ENCODE measurements around the gene ARAP1. TPM values are rescaled to one million over a fixed set of nuclear protein-coding genes. Genes with fewer than 3 reads are reported as not detected.

The ARAP1 gene
- total RNA-seq, 1 donor, result 74.3 TPM

DNA sequence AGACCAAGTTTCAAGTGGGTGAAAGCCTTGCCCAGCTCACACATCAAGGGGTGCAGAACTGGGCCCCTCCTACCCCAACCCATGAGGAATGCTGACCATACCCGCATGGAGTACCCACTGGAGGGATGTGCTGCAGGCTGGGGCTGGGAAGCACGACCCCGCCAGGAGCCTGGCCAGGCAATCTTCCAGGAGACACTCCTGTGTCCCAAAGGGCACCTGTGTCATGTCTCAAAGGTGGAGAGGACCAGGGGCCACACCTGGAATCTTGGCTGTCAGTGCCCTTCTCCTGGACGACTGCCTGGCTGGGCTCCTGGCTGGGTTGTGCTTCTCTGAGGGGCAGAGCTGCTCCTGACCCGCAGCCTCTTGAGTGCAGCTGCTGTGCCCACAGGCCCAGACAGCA is 6.7 kb downstream of the ARAP1 start:
- H3K9me3 ChIP-seq (ENCODE audit: low read depth, low read length), result no peaks in the 10 kb centered on the region
- no peak overlapping the region for H3K4me3 ChIP-seq (ENCODE audit: low read length)
- no peaks in the 10 kb centered on the region for H3K27me3 ChIP-seq (ENCODE audit: insufficient read depth, low read length)
- peaks cover 71% of the 10 kb centered on the region for H3K4me1 ChIP-seq (ENCODE audit: insufficient read depth, low read length)

DNA sequence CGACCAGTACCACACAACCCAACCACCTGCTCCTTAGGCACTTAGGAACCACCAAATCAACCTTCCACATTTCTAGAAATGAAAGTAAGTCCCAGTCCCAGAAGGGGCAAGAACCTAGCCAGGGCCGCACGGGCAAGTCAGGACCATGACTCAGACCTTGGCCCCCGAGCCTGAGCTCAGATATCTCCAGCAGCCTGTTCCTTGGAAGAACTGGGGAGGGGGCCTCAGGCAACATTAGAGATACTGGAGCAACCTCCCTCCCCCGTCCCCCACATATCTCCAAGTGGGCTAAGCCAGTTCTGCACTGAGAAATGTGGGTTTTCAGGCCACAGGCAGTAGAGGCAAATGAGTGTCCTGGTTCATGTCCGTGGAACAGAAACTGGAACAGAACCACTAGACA is 7.7 kb downstream of the ARAP1 start:
- no peaks in the 10 kb centered on the region for H3K9me3 ChIP-seq (ENCODE audit: low read depth, low read length)
- peaks cover 71% of the 10 kb centered on the region for H3K4me1 ChIP-seq (ENCODE audit: insufficient read depth, low read length)
- no peaks in the 10 kb centered on the region for H3K27me3 ChIP-seq (ENCODE audit: insufficient read depth, low read length)
- no peak overlapping the region for H3K4me3 ChIP-seq (ENCODE audit: low read length)

DNA sequence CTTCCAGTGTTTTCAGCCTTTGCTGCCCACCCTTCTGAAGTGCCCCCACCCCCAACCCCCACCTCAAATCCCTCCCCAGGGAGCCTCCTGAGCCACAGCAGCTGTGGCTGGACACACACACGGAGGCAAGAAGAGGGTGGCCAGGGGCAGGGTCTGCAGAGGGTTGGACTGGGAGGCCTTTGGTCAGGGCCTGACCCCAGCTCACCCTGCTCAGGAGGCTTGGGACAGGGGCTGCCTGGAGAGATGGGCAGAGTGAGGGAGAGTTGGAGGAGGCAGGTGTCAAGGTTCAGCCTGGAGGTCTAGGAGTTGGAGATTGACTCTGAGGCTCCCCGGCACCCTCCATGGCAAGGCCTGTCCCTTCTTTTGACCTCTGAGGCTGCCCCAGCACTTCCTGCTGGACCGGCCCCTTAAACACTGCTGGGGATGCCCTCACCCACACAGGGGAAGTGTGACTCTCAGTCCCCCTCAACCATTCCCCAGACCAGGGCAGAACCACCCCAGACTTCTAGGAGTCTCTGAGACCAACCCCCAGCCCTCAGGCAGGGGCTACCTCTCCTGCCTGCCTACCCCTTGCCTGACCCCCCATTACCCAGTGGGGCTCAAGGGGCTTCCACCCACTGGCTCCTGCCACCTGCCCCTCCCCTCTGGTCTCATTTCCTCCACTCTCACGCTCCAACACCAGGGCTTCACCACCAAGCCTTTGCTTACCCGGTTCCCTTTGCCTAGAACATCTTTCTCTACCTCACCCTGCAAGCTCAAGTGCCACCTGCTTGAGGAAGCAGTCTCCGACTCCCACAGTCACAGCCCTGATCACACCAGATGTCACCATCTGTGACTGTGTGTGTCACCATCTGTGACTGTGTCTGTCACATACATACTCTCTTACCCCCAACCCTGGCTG is 8.6 kb downstream of the ARAP1 start:
- Histone ChIP-seq H3K4me3 (ENCODE audit: low read length) (no peak overlapping the region), H3K9me3 (ENCODE audit: low read depth, low read length) (no peaks in the 10 kb centered on the region), H3K27me3 (ENCODE audit: insufficient read depth, low read length) (no peaks in the 10 kb centered on the region), H3K4me1 (ENCODE audit: insufficient read depth, low read length) (peaks cover 71% of the 10 kb centered on the region)

DNA sequence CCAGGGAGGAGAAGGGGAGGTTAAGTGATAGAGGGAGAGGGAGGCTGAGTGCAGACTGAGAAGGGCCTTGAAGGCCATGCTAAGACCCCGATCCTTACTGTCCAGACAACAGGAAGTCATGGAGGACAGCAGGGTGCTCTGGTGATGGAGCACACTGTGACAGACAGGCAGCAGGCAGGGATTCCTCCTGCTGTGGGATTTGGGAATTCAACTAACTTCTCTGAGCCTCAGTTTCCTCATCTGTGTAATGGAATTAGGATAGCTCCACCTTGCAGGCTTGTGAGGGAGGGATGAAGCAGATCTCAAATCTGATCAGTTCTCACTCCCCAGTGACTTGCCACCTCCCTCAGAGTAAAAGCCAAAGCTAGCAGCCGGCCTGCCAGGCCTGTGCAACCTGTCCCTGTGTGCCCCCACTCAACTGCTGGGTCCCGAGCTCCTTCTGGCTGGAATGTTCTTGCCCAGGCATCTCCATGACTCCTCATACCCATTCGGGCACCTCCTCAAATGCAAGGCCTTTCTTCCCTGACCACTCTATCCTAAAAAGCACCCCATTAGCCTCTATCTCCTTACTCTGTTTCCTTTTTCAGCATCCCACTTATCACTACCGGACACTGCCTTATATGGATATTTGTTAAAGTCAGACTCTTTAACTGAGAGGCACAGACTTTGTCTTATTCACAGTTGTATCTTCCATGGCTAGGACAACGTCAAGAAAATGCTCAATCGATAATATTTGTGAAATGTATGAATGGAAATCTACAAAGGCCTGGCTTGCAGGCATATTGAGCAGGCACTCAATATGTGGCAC is 9.5 kb downstream of the ARAP1 start:
- Histone ChIP-seq H3K27me3 (ENCODE audit: insufficient read depth, low read length) (no peaks in the 10 kb centered on the region), H3K4me3 (ENCODE audit: low read length) (no peak overlapping the region), H3K9me3 (ENCODE audit: low read depth, low read length) (no peaks in the 10 kb centered on the region), H3K4me1 (ENCODE audit: insufficient read depth, low read length) (peaks cover 77% of the 10 kb centered on the region)

DNA sequence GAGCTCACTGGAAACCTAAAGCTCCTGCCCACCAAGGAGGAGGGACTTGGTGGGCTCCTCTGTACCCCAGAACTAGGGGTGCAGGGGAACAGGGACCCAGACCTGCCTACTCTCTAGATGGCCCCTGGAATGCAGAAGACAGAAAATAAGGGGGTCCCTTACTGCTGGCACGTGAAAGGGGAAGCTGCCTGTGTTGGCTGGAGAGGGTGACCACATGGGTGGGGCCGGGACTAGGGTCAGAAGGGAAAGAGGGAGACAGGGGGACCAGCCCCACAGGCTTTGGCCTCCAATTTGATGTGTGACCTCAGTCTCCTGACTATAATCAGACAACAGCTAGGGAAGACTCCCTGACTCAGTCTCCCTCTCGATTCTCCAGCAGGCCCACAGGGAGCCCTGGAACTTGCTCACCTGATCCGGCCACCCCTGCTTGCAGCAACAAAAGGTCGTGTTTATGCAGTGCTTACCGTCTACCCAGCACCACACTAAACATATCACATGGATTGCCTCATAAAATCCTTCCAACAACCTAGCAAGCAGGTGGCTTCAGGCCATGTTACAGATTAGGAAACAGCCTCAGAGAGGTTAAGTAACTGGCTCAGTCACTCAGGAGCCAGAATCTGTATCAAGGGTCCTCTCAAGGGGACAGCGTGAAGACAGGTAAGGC is 10.2 kb downstream of the ARAP1 start:
- peaks cover 85% of the 10 kb centered on the region for H3K4me1 ChIP-seq (ENCODE audit: insufficient read depth, low read length)
- H3K9me3 ChIP-seq (ENCODE audit: low read depth, low read length), result no peaks in the 10 kb centered on the region
- H3K27me3 ChIP-seq (ENCODE audit: insufficient read depth, low read length), result no peaks in the 10 kb centered on the region
- H3K4me3 ChIP-seq (ENCODE audit: low read length), result no peak overlapping the region

DNA sequence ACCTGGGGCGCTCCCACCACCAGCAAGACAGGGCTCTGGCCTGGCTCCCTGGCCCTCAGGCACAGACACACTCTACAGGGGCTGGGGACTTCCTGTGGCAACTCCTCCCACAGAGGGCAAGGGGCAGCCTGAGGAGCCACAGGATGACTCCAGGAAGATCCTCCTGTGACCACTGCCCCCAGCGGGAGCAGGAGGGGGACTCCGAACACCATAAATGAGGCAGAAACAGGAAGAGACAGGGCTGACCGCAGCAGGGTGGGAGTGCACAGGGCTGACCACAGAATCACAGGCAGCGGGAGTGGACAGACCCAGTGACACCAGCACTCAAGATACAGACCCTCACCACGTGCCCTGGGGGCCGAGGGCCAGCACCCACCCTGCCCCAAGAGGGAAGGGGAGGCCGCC is 10.8 kb downstream of the ARAP1 start:
- Histone ChIP-seq H3K27me3 (ENCODE audit: insufficient read depth, low read length) (no peaks in the 10 kb centered on the region), H3K4me3 (ENCODE audit: low read length) (no peak overlapping the region), H3K4me1 (ENCODE audit: insufficient read depth, low read length) (peaks cover 90% of the 10 kb centered on the region), H3K9me3 (ENCODE audit: low read depth, low read length) (no peaks in the 10 kb centered on the region)

DNA sequence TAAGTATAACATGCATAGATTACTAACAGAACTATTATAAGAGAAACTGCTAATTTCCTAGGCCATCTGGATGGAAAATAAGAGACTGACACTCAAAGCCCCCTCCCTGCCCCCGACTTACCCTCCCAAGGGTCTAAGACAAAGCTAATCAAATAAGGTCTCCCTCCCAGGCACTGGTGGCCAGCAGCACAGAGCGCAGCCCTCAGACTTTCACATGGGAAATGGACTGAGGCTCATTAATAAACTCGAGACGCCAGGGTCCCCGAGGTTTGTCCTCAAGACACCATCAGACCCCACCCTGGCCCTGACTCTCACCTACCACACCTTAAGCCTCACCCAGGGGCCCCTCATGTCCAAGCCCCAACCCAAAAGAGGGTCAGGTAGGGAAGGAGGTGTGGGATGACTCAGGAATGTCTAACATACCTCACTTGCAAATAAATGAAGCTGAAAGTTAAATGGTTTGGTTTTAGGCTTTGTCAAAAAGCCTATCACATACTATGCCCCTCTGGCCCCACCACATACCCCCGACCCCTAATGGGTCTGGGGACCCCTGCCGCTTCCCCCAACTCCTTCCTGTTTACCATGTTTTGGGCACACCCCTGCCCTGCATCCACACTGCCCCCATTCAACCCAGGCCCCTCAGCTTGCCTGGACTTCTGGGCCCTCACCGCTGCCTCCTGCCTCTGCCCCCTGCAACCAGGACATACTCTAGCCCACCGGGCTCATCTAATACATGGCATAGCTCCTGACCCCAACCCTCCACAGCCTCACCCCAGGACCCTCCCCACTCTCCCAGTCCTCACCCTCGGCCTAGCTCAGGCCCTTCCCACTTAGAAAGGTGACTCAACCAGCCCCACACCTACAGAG is 11.4 kb downstream of the ARAP1 start:
- no peaks in the 10 kb centered on the region for H3K9me3 ChIP-seq (ENCODE audit: low read depth, low read length)
- no peaks in the 10 kb centered on the region for H3K27me3 ChIP-seq (ENCODE audit: insufficient read depth, low read length)
- H3K4me1 ChIP-seq (ENCODE audit: insufficient read depth, low read length), result peaks cover 97% of the 10 kb centered on the region
- H3K4me3 ChIP-seq (ENCODE audit: low read length), result no peak overlapping the region

DNA sequence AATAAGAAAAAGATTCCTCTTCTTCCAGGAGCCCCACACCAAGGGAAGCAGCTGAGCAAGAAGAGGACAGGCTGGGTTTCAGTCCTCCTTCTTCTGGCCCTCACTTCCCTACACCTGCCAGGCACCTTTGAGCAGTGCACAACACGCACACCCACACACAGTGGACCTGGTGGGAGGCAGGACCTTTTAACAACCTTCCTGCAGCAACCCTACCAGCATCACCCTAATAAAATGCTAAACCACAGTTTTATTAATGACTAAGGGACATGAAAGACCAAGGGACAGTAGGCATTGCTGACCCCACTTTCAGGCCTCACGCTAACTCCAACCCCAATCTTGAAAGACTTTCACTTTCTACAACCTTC is 12.2 kb downstream of the ARAP1 start:
- H3K27me3 ChIP-seq (ENCODE audit: insufficient read depth, low read length), result no peaks in the 10 kb centered on the region
- H3K4me3 ChIP-seq (ENCODE audit: low read length), result no peak overlapping the region
- peaks cover 98% of the 10 kb centered on the region for H3K4me1 ChIP-seq (ENCODE audit: insufficient read depth, low read length)
- H3K9me3 ChIP-seq (ENCODE audit: low read depth, low read length), result no peaks in the 10 kb centered on the region

DNA sequence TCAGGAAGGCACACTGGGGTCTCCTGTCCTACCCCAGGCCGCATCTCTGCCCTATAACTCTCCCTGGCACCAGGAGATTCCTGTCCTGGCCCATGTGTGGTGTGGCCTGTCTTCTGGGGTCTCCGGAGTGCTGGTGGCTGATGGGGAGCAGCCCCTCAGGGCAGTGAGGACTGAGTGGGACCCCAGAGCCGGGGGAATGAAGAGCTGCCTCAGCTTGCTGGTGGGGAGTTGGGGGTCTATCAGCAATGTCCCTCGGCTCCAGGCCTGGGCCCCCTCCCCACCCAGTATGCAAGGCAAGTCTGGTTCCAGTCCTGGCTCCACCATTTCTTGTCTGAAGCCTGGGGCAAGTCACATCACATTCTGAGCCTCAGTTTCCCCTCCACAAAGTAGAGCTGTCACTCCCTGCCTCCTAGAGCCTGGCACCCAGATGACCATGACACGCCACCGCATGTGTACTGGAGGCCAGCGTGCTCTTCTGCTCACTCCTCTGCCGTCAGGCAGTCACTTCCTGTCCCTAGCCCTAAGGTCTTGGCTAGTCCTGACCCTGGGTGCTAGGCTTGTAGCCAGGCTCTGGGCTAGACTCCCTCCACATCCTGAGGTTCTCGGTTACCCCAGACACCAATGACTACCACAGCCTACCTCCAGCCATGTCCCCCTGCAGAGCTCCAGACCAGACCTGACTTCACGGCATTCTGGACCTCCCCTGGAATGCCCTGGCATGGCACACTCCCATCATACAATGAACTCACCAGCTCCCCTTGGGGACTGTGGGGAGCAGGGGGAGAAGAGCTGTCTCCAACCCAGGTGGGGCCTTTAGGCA is 12.8 kb downstream of the ARAP1 start:
- H3K4me1 ChIP-seq (ENCODE audit: insufficient read depth, low read length), result peaks cover 98% of the 10 kb centered on the region
- H3K27me3 ChIP-seq (ENCODE audit: insufficient read depth, low read length), result no peaks in the 10 kb centered on the region
- H3K4me3 ChIP-seq (ENCODE audit: low read length), result peak overlapping the region; percentile 56
- no peaks in the 10 kb centered on the region for H3K9me3 ChIP-seq (ENCODE audit: low read depth, low read length)

DNA sequence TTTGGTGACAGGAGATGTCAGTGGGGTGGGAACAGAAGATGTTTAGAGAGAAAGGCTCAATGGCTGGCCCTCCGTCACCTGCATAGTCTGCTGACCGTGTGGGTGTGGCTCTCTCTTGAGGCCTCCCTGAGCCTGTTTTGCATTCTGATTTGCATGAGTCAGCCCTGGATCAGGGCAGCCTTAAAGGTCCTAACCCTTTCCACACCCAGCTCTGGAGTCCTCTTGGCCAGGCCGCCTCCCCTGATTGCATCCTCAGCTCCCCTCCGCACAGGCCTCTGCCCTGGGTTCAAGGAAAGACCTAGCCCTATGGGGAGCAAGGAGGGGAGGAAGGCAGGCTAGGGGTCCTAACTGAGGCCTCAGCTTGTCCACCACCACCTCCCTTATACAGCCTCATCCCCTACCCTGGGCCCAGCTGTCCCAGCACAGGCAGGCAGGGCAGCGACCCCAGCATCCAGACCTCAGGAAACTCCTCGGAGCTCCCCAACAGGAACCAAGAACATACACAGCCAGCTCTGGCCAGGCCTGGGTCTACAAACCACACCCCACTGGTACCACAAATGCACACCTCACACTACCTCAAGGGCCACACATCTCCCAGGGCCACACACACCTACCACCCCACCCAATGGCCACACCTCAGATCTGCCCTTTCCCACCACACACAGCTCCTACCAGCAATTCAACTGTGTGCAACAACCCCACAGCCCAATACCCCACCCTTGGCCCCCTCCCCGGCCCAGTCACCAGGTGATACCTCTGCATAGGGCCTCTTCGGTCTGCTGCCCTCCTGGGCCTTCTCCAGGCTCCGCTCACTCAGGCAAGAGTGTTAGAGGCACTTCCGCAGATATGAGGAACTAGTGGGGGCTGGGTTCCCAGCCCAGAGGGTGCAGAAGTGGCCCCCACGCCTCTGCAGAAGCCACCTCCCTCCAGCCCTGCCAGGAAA is 13.7 kb downstream of the ARAP1 start:
- H3K4me1 ChIP-seq (ENCODE audit: insufficient read depth, low read length), result peaks cover 98% of the 10 kb centered on the region
- no peaks in the 10 kb centered on the region for H3K27me3 ChIP-seq (ENCODE audit: insufficient read depth, low read length)
- no peaks in the 10 kb centered on the region for H3K9me3 ChIP-seq (ENCODE audit: low read depth, low read length)
- H3K4me3 ChIP-seq (ENCODE audit: low read length), result peak overlapping the region; percentile 56

DNA sequence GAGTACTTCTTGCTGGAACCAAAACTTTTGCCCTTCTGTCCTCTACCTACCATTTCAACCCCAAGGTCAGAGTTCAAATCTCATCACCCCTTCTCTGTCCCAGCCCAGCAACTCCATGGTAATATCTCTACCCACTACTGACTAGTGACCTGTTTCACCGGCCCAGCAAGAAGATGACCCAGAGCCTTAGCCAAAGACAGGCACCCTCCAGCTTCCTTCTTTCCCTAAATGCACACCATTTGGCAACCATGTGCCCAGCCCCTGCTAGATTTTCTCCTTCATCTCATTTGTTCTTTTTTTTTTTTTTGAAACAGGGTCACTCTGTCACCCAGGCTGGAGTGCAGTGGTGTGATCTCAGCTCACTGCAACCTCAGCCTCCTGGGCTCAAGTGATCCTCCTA is 14.9 kb downstream of the ARAP1 start:
- no peaks in the 10 kb centered on the region for H3K9me3 ChIP-seq (ENCODE audit: low read depth, low read length)
- peak overlapping the region; percentile 56 for H3K4me3 ChIP-seq (ENCODE audit: low read length)
- peaks cover 100% of the 10 kb centered on the region for H3K4me1 ChIP-seq (ENCODE audit: insufficient read depth, low read length)
- no peaks in the 10 kb centered on the region for H3K27me3 ChIP-seq (ENCODE audit: insufficient read depth, low read length)

DNA sequence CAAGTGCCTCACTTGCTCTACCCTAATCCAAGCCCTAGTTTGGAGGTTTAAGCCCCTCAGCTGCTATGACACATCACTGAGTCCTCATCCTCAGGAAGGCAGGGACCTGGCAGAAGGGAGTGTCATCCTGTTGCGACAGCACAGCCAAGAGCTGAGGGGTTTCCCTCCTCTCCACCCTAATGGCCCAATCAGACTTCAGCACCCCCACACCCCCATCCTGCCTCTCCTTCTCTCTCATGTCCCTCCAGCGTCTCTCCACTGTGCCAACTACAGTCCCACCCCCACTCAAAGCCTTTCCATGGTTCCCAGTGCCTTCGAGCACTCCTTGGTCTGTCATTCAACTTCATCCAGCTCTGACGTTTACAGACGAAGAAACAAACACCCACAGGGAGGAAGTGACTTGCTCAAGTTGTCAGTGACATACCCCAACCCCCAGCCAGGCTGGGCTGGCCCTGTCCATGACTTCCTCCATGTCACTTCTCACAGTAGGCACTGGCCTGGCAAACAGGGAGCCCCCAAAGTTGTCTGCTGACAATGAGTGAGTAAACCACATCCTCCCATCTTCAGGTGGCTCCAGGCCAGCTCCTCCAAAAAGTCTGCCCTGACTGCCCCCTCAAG is 15.6 kb downstream of the ARAP1 start:
- Histone ChIP-seq H3K4me1 (ENCODE audit: insufficient read depth, low read length) (peaks cover 96% of the 10 kb centered on the region), H3K27me3 (ENCODE audit: insufficient read depth, low read length) (no peaks in the 10 kb centered on the region), H3K9me3 (ENCODE audit: low read depth, low read length) (no peaks in the 10 kb centered on the region), H3K4me3 (ENCODE audit: low read length) (peak overlapping the region; percentile 56)

Data from mononuclear cell (primary cell).